Activated T-helper 1 cell treated with Interleukin-2 at 50 U/mL for 16 hours (primary cell): Measurements from ENCODE around the gene ITPR1.

ENCODE experiments used
- DNase-seq: peaks from one replicate; pipeline ENCODE4 v3.0.0-alpha.2; 2020; ENCODE audit warnings: low read depth

Gene ITPR1

GRCh38 chr3:4814305-4814903, 321.3 kb downstream of the ITPR1 start:
- no peak for DNase-seq

- no peak for DNase-seq
Observed at GRCh38 chr3:4814904-4815574, 321.9 kb downstream of the ITPR1 start.

- no peak for DNase-seq
Observed at GRCh38 chr3:4816306-4816705, 323.2 kb downstream of the ITPR1 start.

GRCh38 chr3:4816718-4817117, 323.6 kb downstream of the ITPR1 start:
- DNase-seq: no peak

- no peak for DNase-seq
Observed at GRCh38 chr3:4817128-4817527, 324.0 kb downstream of the ITPR1 start.

GRCh38 chr3:4818164-4818563, 325.0 kb downstream of the ITPR1 start:
- DNase-seq: no peak

GRCh38 chr3:4818986-4819693, 326.0 kb downstream of the ITPR1 start:
- DNase-seq: no peak

GRCh38 chr3:4819746-4820145, 326.6 kb downstream of the ITPR1 start:
- DNase-seq: no peak

- no peak for DNase-seq
Observed at GRCh38 chr3:4820296-4821121, 327.4 kb downstream of the ITPR1 start.

- DNase-seq: no peak
Observed at GRCh38 chr3:4821338-4821737, 328.2 kb downstream of the ITPR1 start.

GRCh38 chr3:4821975-4822374, 328.8 kb downstream of the ITPR1 start:
- peak; percentile 72 for DNase-seq

- DNase-seq: no peak
Observed at GRCh38 chr3:4822568-4822967, 329.4 kb downstream of the ITPR1 start.

GRCh38 chr3:4823385-4823784, 330.2 kb downstream of the ITPR1 start:
- no peak for DNase-seq

- DNase-seq: no peak
Observed at GRCh38 chr3:4823986-4824925, 331.1 kb downstream of the ITPR1 start.

- no peak for DNase-seq
Observed at GRCh38 chr3:4824926-4825325, 331.8 kb downstream of the ITPR1 start.

- no peak for DNase-seq
Observed at GRCh38 chr3:4825436-4826236, 332.5 kb downstream of the ITPR1 start.

- DNase-seq: no peak
Observed at GRCh38 chr3:4826237-4827100, 333.3 kb downstream of the ITPR1 start.

- DNase-seq: no peak
Observed at GRCh38 chr3:4827767-4828166, 334.6 kb downstream of the ITPR1 start.

- DNase-seq: no peak
Observed at GRCh38 chr3:4828279-4829030, 335.3 kb downstream of the ITPR1 start.
